T-helper 2 cell treated with Interferon-gamma antibody and Interleukin-4, amounts not matched to agents 5 μg/mL and 100 μg/mL, for 36 hours (primary cell): ENCODE measurements around the gene SFSWAP.
"Not testable (repeated sequence)": the region's sequence is repeated elsewhere in the genome, so short reads cannot be mapped to it uniquely, and the experiment has no call there.

ENCODE experiments used
- DNase-seq: peaks from one replicate; pipeline ENCODE4 v3.0.0; 2021; ENCODE audit warnings: low spot score
- H3K27ac Mint-ChIP-seq: one replicate; pipeline ENCODE4 v1.8.0; 2021; ENCODE audit warnings: mild to moderate bottlenecking, mixed read lengths
- H3K27me3 Mint-ChIP-seq: one replicate; pipeline ENCODE4 v1.8.0; 2021; ENCODE audit warnings: low read depth, mixed read lengths
- H3K36me3 Mint-ChIP-seq: one replicate; pipeline ENCODE4 v1.8.0; 2021; ENCODE audit warnings: low read depth, mixed read lengths
- H3K4me1 Mint-ChIP-seq: one replicate; pipeline ENCODE4 v1.8.0; 2021; ENCODE audit warnings: low read depth, mixed read lengths
- H3K4me3 Mint-ChIP-seq: one replicate; pipeline ENCODE4 v1.8.0; 2022; ENCODE audit warnings: mild to moderate bottlenecking, moderate library complexity, mixed read lengths
- H3K9me3 Mint-ChIP-seq: one replicate; pipeline ENCODE4 v1.8.0; 2021; ENCODE audit warnings: mixed read lengths

The SFSWAP gene

DNA sequence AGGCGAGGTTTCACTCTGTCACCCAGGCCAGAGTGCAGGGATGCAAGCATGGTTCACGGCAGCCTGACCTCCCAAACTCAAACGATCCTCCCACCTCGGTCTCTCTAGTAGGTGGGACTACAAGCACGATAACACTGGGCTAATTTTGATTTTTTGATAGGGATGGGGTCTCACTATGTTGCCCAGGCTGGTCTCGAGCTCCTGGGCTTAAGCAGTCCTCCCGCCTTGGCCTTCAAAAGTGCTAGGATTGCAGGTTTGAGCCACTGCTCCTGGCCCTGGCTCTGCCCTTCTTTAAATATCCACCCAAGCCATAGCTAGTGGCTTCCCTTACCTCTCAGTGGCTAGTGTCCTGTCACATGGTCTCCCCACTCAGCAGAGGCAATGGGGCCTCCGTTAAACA is 17.8 kb downstream of the SFSWAP start:
- no peaks in the 10 kb centered on the region for H3K27me3 Mint-ChIP-seq
- H3K9me3 Mint-ChIP-seq = no peaks in the 10 kb centered on the region
- no peak for DNase-seq
- H3K4me3 Mint-ChIP-seq = no peak overlapping the region
- peaks cover 6% of the 10 kb centered on the region for H3K4me1 Mint-ChIP-seq
- no peak overlapping the region for H3K27ac Mint-ChIP-seq
- H3K36me3 Mint-ChIP-seq = peaks cover 53% of the 10 kb centered on the region

DNA sequence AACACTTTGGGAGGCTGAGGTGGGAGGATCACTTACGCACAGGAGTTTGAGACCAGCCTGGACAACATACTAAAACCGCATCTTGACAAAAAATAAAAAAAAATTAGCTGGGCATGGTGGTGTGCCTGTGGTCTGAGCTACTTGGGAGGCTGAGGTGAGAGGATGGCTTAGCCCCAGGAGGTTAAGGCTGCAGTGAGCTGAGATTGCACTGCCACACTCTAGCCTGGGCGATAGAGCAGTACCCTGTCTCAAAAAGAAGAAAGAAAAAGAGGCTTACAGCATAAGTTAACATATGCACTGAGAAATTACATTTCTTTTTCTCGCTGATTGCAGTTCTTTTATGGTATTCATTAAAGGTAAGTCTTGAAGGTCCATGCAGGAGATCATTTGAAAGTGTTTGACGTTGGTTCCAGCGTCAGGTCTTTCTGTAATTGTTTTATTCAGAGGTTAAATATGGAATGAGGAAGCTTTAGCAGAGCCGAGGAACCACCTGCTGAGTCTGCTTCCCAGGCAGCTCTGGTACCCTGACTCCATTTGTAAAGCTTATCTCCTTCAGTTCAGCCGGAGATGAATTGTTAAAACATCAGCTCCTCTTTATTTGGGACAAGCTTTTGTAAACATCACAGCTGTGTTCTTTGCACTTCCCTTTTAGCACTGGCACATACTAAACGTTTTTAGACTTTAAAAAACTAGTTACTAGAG is 18.5 kb downstream of the SFSWAP start:
- no peak overlapping the region for H3K27ac Mint-ChIP-seq
- H3K4me1 Mint-ChIP-seq = peaks cover 3% of the 10 kb centered on the region
- H3K4me3 Mint-ChIP-seq = no peak overlapping the region
- no peaks in the 10 kb centered on the region for H3K27me3 Mint-ChIP-seq
- DNase-seq = no peak
- peaks cover 57% of the 10 kb centered on the region for H3K36me3 Mint-ChIP-seq
- no peaks in the 10 kb centered on the region for H3K9me3 Mint-ChIP-seq

DNA sequence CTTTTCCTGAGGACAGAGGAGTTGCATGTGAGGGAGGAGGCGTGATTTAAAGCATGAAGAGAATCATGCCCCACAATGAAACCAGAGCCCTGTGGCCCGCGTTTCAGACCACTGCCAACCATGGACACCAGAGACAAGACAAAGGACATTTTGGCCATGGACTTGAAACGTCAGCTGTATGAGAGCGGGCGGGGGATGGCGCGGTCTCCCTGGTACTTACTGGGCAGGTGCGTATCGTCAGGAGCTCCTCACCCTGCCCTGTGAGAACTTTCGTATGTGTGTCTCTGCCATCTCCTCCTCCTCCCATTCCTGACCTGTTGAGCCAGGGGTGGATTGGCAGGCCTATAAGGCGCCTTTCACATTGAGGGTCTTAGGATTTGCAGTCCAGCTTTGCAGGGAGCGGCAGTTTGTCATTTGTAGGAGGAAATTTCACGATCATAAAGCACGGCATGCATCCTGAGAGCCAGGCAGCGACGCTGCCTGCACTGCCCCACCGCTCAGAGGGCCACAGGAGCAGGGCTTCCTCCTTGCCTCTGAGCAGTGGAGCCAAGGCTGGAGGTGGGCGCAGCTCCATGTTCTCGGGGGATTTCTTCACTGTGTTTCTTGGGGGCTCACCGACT is 22.2 kb downstream of the SFSWAP start:
- Mint-ChIP-seq H3K4me1 (no peaks in the 10 kb centered on the region), H3K27me3 (no peaks in the 10 kb centered on the region), H3K4me3 (no peak overlapping the region), H3K36me3 (peaks cover 46% of the 10 kb centered on the region), H3K27ac (no peak overlapping the region), H3K9me3 (no peaks in the 10 kb centered on the region)
- no peak for DNase-seq

DNA sequence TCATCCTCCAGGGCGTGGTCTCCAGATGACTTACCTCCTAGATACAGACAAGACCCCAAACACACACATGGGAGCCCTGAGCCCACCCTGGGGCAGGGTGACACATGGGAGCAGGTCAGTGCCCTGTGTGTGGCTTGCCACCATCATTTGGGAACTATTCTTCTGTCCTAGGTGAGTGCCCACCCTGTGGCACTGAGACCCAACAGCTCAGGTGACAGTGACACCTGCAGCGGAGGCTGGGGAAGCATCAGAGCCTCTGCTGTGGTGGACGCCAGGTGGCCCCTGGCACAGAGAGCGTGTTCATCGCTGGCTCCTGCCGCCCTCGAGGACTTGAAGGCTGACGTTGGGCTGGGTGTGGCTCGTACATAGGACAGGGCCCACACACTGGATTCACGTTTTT is 23.0 kb downstream of the SFSWAP start:
- H3K36me3 Mint-ChIP-seq = peaks cover 43% of the 10 kb centered on the region
- H3K27ac Mint-ChIP-seq = no peak overlapping the region

DNA sequence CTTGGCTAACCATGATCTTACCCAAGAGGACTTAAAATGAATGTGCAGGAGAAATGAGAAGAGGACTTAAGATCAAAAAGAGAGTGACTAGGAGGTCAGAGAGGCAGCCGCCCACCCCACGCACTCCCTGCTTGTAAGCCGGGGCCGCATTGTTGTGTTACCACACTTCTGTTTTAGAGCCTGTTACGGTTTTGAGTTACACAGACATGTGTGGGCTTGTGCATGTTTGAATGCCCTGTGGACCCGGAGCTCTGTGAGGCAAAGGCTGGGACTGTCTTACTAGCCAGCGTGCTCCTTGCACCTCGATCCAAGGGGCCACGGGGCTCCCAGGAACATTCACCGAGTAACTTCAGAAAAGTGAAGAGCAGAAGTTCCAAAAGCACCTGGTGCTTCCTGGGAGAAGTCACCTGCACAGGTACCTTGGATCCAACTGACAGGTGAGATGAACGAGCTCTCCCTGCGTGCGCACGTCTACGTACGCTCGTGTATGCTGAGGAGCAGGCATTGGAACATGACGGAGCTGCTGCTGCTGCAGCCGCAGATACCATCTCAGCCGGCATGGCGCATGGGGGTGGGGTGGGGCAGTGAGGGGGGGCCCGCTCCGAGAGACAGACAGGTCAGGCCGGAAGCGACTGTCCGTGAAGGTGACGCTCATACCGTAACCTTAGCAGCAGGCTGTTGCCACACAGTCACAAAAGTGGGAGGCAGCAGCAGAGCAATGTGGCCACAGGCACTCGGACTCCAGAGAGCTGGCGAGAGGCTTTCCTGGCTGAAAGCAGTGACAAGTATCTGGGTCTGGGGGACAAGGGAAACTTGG is 23.7 kb downstream of the SFSWAP start:
- H3K9me3 Mint-ChIP-seq = no peaks in the 10 kb centered on the region
- H3K4me3 Mint-ChIP-seq = no peak overlapping the region
- H3K4me1 Mint-ChIP-seq = no peaks in the 10 kb centered on the region
- H3K27ac Mint-ChIP-seq = no peak overlapping the region
- DNase-seq = no peak
- H3K36me3 Mint-ChIP-seq = peaks cover 37% of the 10 kb centered on the region
- no peaks in the 10 kb centered on the region for H3K27me3 Mint-ChIP-seq

More for the DNA sequence above, 23.0 kb downstream of the SFSWAP start:
- Mint-ChIP-seq H3K4me3 (no peak overlapping the region), H3K27me3 (no peaks in the 10 kb centered on the region), H3K9me3 (no peaks in the 10 kb centered on the region), H3K4me1 (no peaks in the 10 kb centered on the region)
- no peak for DNase-seq

DNA sequence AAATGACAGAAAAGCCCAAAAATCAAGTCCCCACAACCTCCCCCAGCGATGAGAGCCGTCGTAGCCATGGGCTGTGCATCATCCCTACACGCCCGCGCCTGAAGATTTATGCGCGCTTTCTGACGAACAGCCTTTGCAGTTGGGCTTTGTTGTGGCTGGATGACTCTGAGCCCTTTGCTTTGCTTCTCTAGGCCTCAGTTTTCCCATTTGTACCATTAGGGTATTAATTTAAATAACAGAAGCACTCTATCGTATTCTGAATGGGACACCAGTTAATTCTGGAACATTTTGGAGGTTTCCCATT is 24.2 kb downstream of the SFSWAP start:
- Mint-ChIP-seq H3K27me3 (no peaks in the 10 kb centered on the region), H3K27ac (no peak overlapping the region), H3K9me3 (no peaks in the 10 kb centered on the region), H3K36me3 (peaks cover 41% of the 10 kb centered on the region), H3K4me3 (no peak overlapping the region), H3K4me1 (no peaks in the 10 kb centered on the region)
- DNase-seq = no peak

DNA sequence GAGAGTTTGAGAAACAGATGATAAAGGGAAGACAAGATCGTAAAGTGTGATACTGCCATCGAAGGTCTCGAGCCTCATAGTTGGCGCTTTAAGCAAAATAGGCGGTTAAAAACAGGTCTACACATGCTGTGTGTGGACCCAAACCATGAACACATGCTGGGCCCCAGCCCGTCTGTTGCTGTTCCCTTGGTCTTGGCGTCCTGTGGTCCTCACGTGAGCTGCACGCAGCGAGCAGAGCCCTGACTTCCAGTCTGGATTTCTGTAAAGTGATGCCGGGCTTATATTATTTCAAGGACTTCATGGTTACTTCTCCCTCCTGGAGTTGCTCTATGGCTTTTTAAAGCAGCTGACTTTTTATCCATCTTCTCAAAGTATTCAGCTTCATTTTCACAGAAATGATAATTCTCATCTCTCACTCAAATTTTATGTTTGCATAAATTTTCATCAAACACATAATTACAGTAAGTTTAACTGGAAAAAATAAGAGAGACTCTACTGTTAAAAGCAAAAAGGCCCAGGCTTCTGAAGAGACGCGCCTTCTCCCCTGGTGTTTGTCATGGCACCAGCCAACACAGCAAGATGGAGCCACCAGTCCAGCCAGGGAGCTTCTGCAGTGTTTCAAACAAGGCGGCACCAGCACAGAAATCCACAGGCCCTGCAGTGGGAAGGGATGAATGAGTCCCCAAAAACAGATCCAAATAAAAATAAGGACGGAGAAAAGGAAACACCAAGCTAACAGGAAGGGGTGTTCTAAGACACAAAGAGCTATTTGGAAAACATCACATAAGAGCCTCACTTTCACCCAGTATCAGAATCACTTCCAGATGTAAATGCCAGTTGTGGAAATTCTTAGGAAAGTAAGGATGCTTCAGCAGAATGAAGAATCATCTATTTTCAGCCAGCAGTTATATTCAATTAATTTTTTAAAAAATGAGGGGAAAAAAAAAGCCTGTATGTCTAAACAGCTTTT is 24.9 kb downstream of the SFSWAP start:
- no peaks in the 10 kb centered on the region for H3K9me3 Mint-ChIP-seq
- H3K4me1 Mint-ChIP-seq = no peaks in the 10 kb centered on the region
- DNase-seq = no peak
- no peak overlapping the region for H3K27ac Mint-ChIP-seq
- H3K27me3 Mint-ChIP-seq = no peaks in the 10 kb centered on the region
- no peak overlapping the region for H3K4me3 Mint-ChIP-seq
- peaks cover 45% of the 10 kb centered on the region for H3K36me3 Mint-ChIP-seq

DNA sequence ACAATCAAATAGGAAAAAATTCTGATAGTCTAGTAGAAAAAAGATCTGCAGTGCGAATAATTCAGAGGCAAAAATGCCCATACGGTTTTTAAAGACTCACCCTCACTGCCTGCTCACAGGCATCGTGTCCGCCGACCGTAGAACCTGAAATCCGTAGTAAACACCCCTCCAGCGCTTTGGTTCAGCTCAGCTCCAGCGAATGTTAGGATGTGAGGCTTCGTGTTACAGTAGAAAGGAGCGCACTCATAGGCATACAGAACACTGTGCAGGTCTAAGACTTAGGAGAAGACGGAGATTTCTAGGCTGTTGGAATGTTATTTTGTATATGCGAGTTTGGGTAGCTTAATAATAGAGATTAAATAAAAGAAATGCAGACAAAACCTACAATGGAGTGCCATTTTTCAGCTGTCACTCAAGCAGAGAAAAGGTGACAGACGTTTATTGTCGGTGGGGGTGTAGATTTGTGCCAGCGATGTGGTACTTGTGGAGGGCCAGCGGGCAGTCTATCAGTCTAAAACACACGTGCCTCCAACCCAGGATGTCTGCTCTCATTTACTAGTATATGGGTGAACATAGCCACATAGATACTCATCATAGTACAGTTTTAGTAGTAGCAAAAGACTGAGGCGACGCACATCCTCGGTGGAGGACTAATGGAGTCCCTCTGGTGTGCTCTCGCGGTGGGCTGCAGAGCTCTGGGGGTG is 25.7 kb downstream of the SFSWAP start:
- Mint-ChIP-seq H3K36me3 (peaks cover 43% of the 10 kb centered on the region), H3K27me3 (no peaks in the 10 kb centered on the region), H3K27ac (no peak overlapping the region), H3K4me3 (no peak overlapping the region), H3K9me3 (peaks cover under 1% of the 10 kb centered on the region), H3K4me1 (no peaks in the 10 kb centered on the region)
- no peak for DNase-seq

DNA sequence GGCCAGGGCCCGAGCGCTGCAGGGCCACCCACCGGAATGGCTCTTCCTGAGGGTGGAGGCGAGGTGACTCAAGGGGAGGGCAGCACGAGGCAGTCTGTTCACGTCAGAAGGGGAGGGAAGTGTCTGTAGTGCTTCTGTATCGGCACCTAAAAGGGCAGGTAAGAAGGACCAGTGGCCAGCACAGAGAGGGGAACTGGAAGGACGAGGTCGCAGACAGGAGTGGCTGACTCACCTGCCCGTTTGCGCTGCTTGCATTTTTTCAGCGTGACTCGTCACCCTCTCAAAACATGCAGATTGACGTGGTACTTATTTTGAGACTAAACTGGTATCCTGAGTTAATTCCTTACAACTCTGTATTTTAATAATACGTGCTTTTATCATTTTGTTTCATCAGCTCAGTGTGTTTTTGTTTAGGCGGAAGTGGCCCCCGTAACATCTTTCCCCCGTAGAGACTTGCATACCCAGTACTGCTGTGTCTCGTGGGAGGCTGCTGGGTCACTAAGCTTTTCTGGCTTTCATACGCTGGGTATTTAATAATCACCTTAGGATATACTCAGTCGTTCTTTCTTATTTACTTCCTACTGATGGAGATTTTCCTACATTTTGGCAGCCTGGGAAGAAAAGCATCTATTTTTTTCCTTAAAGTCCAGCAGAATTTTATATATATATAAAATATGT is 26.4 kb downstream of the SFSWAP start:
- DNase-seq = no peak
- H3K4me1 Mint-ChIP-seq = no peaks in the 10 kb centered on the region
- peaks cover 48% of the 10 kb centered on the region for H3K36me3 Mint-ChIP-seq
- H3K4me3 Mint-ChIP-seq = no peak overlapping the region
- no peak overlapping the region for H3K27ac Mint-ChIP-seq
- no peaks in the 10 kb centered on the region for H3K27me3 Mint-ChIP-seq
- peaks cover 6% of the 10 kb centered on the region for H3K9me3 Mint-ChIP-seq

DNA sequence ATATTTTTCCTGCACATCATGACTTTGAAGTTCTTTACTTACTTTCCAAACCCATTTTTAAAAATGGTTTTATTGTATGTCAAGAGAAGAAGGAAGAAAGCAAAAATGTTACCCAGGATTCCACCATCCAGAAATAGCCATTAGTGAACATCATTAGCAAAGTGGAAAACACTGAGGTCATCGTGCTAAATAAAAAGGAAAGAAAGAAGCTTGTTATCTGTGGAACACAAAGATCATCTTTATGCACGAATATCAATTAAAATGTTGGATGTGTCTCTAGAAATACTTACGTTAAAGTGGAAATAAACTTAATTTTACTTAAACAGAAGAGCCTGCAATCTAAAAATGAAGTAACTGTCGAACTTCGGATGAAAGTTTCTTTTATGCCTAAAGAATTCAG is 27.3 kb downstream of the SFSWAP start:
- Mint-ChIP-seq H3K36me3 (peaks cover 52% of the 10 kb centered on the region), H3K4me3 (no peak overlapping the region), H3K9me3 (peaks cover 14% of the 10 kb centered on the region), H3K27ac (no peak overlapping the region), H3K4me1 (no peaks in the 10 kb centered on the region), H3K27me3 (no peaks in the 10 kb centered on the region)
- no peak for DNase-seq

DNA sequence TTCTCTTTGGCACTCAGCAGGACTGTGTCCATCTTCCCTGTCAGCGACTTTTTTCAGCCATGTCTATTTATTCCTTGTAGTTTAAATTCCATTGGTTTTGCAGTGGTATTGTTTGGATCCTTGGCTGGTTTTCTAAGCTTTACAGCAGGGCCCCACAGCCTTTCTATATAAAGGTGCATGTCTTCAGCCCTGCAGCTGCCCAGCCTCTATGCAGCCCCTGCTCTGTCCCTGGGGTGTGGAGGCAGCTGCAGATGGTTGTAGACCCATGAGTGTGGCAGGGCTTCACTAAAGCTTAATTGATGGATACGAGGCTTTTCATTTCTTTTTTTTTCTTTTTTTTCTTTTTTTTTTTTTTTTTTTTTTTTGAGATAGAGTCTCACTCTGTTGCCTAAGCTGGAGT is 29.7 kb downstream of the SFSWAP start:
- Mint-ChIP-seq H3K4me1 (no peaks in the 10 kb centered on the region), H3K4me3 (no peak overlapping the region), H3K36me3 (peaks cover 65% of the 10 kb centered on the region), H3K27me3 (no peaks in the 10 kb centered on the region), H3K9me3 (peaks cover 20% of the 10 kb centered on the region), H3K27ac (no peak overlapping the region)
- no peak for DNase-seq

DNA sequence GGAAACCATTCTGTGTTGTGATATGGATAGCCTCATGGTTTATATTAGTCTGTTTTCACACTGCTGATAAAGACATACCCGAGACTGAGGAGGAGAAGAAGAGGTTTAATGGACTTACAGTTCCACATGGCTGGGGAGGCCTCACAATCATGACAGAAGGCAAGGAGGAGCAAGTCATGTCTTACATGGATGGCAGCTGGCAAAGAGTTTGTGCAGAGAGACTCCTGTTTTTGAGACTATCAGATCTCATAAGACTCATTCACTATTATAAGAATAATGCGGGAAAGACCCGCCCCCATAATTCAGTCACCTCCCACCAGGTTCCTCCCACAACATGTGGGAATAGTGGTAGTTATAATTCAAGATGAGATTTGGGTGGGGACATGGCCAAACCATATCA is 31.9 kb downstream of the SFSWAP start:
- not testable (repeated sequence) for DNase-seq, H3K27me3 Mint-ChIP-seq, H3K4me3 Mint-ChIP-seq, H3K4me1 Mint-ChIP-seq, H3K27ac Mint-ChIP-seq
- H3K36me3 Mint-ChIP-seq = peaks cover 69% of the 10 kb centered on the region
- peaks cover 20% of the 10 kb centered on the region for H3K9me3 Mint-ChIP-seq

DNA sequence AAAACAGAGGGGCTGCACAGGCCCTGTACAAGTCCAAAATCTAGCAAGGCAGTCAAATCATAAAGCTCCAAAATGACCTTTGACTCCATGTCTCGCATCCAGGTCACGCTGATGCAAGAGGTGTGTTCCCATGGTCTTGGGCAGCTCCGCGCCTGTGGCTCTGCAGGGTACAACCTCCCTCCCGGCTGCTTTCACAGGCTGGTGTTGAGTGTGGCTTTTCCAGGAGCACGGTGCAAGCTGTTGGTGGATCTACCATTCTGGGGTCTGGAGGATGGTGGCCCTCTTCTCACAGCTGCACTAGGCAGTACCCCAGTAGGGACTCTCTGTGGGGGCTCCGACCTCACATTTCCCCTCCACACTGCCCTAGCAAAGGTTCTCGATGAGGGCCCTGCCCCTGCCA is 32.5 kb downstream of the SFSWAP start:
- H3K4me3 Mint-ChIP-seq, H3K27me3 Mint-ChIP-seq, DNase-seq, H3K4me1 Mint-ChIP-seq, H3K27ac Mint-ChIP-seq: not testable (repeated sequence)
- H3K36me3 Mint-ChIP-seq = peaks cover 69% of the 10 kb centered on the region
- H3K9me3 Mint-ChIP-seq = peaks cover 20% of the 10 kb centered on the region
